ENCODE measurements around the gene VPS13A. TPM values are rescaled to one million over a fixed set of nuclear protein-coding genes. Genes with fewer than 3 reads are reported as not detected.

VPS13A gene
- total RNA-seq, 1 donor from 2014 or later: 46.0 TPM

GRCh38 chr9:77183581-77183980, 6.2 kb downstream of the VPS13A start:
- Mint-ChIP-seq H3K27me3 (ENCODE audit: unreplicated experiment) (peaks cover 3% of the 10 kb centered on the region), H3K27ac (ENCODE audit: unreplicated experiment) (no peak overlapping the region), H3K4me1 (ENCODE audit: unreplicated experiment) (peaks cover 9% of the 10 kb centered on the region), H3K9me3 (ENCODE audit: unreplicated experiment) (no peaks in the 10 kb centered on the region), H3K36me3 (ENCODE audit: low read depth, unreplicated experiment) (no peaks in the 10 kb centered on the region), H3K4me3 (ENCODE audit: unreplicated experiment) (no peak overlapping the region)
- DNase-seq (ENCODE audit: low spot score): no peak
- no peak for TF ChIP-seq CTCF (IDR thresholded peaks at IDR 0.05; ENCODE audit: unreplicated experiment)

GRCh38 chr9:77188242-77188641, 10.9 kb downstream of the VPS13A start:
- no peaks in the 10 kb centered on the region for H3K9me3 Mint-ChIP-seq (ENCODE audit: unreplicated experiment)
- no peak overlapping the region for H3K27ac Mint-ChIP-seq (ENCODE audit: unreplicated experiment)
- H3K4me3 Mint-ChIP-seq (ENCODE audit: unreplicated experiment): no peak overlapping the region
- no peaks in the 10 kb centered on the region for H3K36me3 Mint-ChIP-seq (ENCODE audit: low read depth, unreplicated experiment)
- no peaks in the 10 kb centered on the region for H3K27me3 Mint-ChIP-seq (ENCODE audit: unreplicated experiment)
- no peak for TF ChIP-seq CTCF (IDR thresholded peaks at IDR 0.05; ENCODE audit: unreplicated experiment)
- no peak for DNase-seq (ENCODE audit: low spot score)
- H3K4me1 Mint-ChIP-seq (ENCODE audit: unreplicated experiment): peaks cover 14% of the 10 kb centered on the region

GRCh38 chr9:77194423-77194822, 17.1 kb downstream of the VPS13A start:
- Mint-ChIP-seq H3K36me3 (ENCODE audit: low read depth, unreplicated experiment) (no peaks in the 10 kb centered on the region), H3K4me3 (ENCODE audit: unreplicated experiment) (no peak overlapping the region), H3K27ac (ENCODE audit: unreplicated experiment) (no peak overlapping the region), H3K4me1 (ENCODE audit: unreplicated experiment) (peaks cover 14% of the 10 kb centered on the region), H3K27me3 (ENCODE audit: unreplicated experiment) (no peaks in the 10 kb centered on the region), H3K9me3 (ENCODE audit: unreplicated experiment) (no peaks in the 10 kb centered on the region)
- TF ChIP-seq CTCF (IDR thresholded peaks at IDR 0.05; ENCODE audit: unreplicated experiment): no peak
- DNase-seq (ENCODE audit: low spot score): no peak

- Mint-ChIP-seq H3K4me3 (ENCODE audit: unreplicated experiment) (no peak overlapping the region), H3K9me3 (ENCODE audit: unreplicated experiment) (no peaks in the 10 kb centered on the region), H3K36me3 (ENCODE audit: low read depth, unreplicated experiment) (no peaks in the 10 kb centered on the region), H3K4me1 (ENCODE audit: unreplicated experiment) (peaks cover 4% of the 10 kb centered on the region), H3K27me3 (ENCODE audit: unreplicated experiment) (no peaks in the 10 kb centered on the region), H3K27ac (ENCODE audit: unreplicated experiment) (no peak overlapping the region)
- no peak for DNase-seq (ENCODE audit: low spot score)
- no peak for TF ChIP-seq CTCF (IDR thresholded peaks at IDR 0.05; ENCODE audit: unreplicated experiment)
These were observed 32.8 kb downstream of the VPS13A start for GRCh38 chr9:77210116-77210515.

- Mint-ChIP-seq H3K9me3 (ENCODE audit: unreplicated experiment) (no peaks in the 10 kb centered on the region), H3K27ac (ENCODE audit: unreplicated experiment) (no peak overlapping the region), H3K36me3 (ENCODE audit: low read depth, unreplicated experiment) (no peaks in the 10 kb centered on the region), H3K4me3 (ENCODE audit: unreplicated experiment) (no peak overlapping the region), H3K27me3 (ENCODE audit: unreplicated experiment) (no peaks in the 10 kb centered on the region), H3K4me1 (ENCODE audit: unreplicated experiment) (peaks cover 4% of the 10 kb centered on the region)
- DNase-seq (ENCODE audit: low spot score): no peak
- TF ChIP-seq CTCF (IDR thresholded peaks at IDR 0.05; ENCODE audit: unreplicated experiment): no peak
These were observed 34.2 kb downstream of the VPS13A start for GRCh38 chr9:77211561-77211960.
